Measurements from ENCODE around the gene CPEB3.

- TF ChIP-seq CTCF (IDR thresholded peaks at IDR 0.05) (no peak), EZH2 (IDR thresholded peaks at IDR 0.05) (no peak), EZH2phosphoT487 (IDR thresholded peaks at IDR 0.05) (no peak)
Measured at GRCh38 chr10:92010047-92010735, 280.7 kb downstream of the CPEB3 start.

Data from neural progenitor cell (in vitro differentiated cells).